H1 (cell line): ENCODE measurements around the gene NUDC.

ENCODE experiments used
- ATF3 ChIP-seq: IDR thresholded peaks from 2 replicates; pipeline ENCODE4 v1.6.1; 2011; ENCODE audit warnings: low read depth, mild to moderate bottlenecking, low read length; ENCODE audit not compliant: insufficient read depth
- CHD2 ChIP-seq: IDR thresholded peaks from 2 replicates; pipeline ENCODE4 v1.6.1; 2012; ENCODE audit warnings: low read length, improper control_type of control experiment
- CTCF ChIP-seq, 3 experiments: IDR thresholded peaks; 1 replicate in 2 of 3; 2 replicates in 1 of 3; pipeline versions ENCODE4 v1.5.1 to v1.6.1; 2011; ENCODE audit warnings: low read length in 3 of 3, mild to moderate bottlenecking in 3 of 3, inconsistent platforms in 2 of 3, low read depth in 1 of 3, moderate library complexity in 1 of 3; ENCODE audit not compliant: insufficient read depth in 1 of 3; ENCODE audit errors: control extremely low read depth in 1 of 3
- EZH2 ChIP-seq: fragments of 200-600 bp; sonication (generic); IDR thresholded peaks from 2 replicates; pipeline ENCODE4 v1.7.1; 2012; ENCODE audit warnings: low read depth, mild to moderate bottlenecking, moderate library complexity, low read length, inconsistent platforms; ENCODE audit not compliant: severe bottlenecking
- JUND ChIP-seq: IDR thresholded peaks from 2 replicates; pipeline ENCODE4 v1.6.1; 2011; ENCODE audit warnings: mild to moderate bottlenecking, improper control_type of control experiment, low read length
- MAX ChIP-seq: IDR thresholded peaks from 2 replicates; pipeline ENCODE4 v1.6.1; 2012; ENCODE audit warnings: inconsistent platforms
- POLR2A ChIP-seq, 2 experiments: IDR thresholded peaks; 1 replicate in 1 of 2; 2 replicates in 1 of 2; pipeline ENCODE4 v1.6.1; 2011; ENCODE audit warnings: low read depth in 2 of 2, low read length in 2 of 2, mild to moderate bottlenecking in 2 of 2; ENCODE audit errors: control extremely low read depth in 1 of 2
- POLR2AphosphoS5 ChIP-seq: IDR thresholded peaks from 2 replicates; pipeline ENCODE4 v1.6.1; 2011; ENCODE audit warnings: low read depth, low read length
- SP2 ChIP-seq: IDR thresholded peaks from 2 replicates; pipeline ENCODE4 v1.6.1; 2012; ENCODE audit warnings: mild to moderate bottlenecking, low read length, inconsistent platforms
- SP4 ChIP-seq: IDR thresholded peaks from 2 replicates; pipeline ENCODE4 v1.6.1; 2012; ENCODE audit warnings: low read length, inconsistent platforms
- SUZ12 ChIP-seq: fragments of 200-600 bp; sonication (generic); IDR thresholded peaks from 2 replicates; pipeline ENCODE4 v1.6.1; 2012; ENCODE audit warnings: mild to moderate bottlenecking, inconsistent platforms, low read length, moderate library complexity, mixed read lengths
- TCF12 ChIP-seq: IDR thresholded peaks from 2 replicates; pipeline ENCODE4 v1.6.1; 2011; ENCODE audit warnings: low read depth, mild to moderate bottlenecking, low read length
- ZNF274 ChIP-seq: IDR thresholded peaks from 2 replicates; pipeline ENCODE4 v1.7.0; 2012; ENCODE audit warnings: low read length, borderline replicate concordance; ENCODE audit errors: extremely low read depth

GRCh38 chr1:26945138-26945537, 23.6 kb downstream of the NUDC start:
- TF ChIP-seq ZNF274 (no peak), TCF12 (no peak), MAX (no peak), CTCF (IDR thresholded peaks at IDR 0.05; ENCODE audit: control extremely low read depth in 1 of 3, insufficient read depth in 1 of 3, low read depth in 1 of 3, low read length in 3 of 3) (no peak), POLR2AphosphoS5 (no peak), EZH2 (no peak), JUND (no peak), POLR2A (IDR thresholded peaks at IDR 0.05; ENCODE audit: control extremely low read depth in 1 of 2, low read depth in 2 of 2, low read length in 2 of 2) (no peak), ATF3 (no peak), SUZ12 (no peak), CHD2 (no peak), SP4 (no peak), SP2 (no peak)
